ENCODE measurements around the gene PRPF40B.

PRPF40B gene

GRCh38 chr12:49661746-49662145, 38.4 kb downstream of the PRPF40B start:
- no peak for DNase-seq

DNA sequence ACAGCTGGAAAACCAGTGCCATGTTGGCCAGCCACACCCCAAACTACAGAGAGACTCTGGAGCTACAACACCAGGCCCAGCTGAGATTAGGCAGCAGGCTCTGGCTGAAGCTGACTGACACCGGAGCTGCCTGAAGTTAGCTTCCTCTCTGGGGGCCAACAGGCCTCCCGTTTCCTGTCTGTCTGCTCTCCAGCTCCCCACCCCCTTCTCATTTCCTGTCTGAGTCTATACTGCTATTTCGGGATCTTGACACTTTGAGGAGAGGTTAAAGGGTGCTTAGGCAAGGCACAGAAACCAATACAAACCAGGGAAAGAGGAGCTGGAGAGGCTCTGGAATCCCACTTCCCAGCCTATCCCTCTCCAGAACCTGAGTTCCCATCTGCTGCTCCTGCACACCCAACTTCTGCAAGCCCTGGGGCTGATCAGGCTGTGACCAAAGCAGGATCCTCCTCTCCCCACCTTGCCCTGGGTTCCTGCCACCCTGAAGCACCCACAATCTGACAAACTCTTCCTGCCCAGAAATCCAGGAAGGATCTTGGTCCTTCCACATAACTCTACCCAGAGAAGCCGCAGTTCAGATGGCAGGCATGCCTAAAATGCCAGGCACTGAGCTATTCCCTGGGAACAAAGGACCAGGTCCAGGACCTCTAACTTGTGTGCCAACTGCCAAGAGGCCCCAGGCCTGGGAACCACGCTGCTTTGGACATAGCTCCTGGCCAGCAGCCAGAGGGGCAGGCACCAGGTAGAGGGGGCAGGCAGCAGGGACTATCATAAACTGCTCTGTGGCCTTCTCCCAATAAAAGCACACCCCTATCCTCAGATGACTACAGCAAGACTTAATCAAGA, 39.9 kb downstream of the PRPF40B start:
- no peak for DNase-seq

DNA sequence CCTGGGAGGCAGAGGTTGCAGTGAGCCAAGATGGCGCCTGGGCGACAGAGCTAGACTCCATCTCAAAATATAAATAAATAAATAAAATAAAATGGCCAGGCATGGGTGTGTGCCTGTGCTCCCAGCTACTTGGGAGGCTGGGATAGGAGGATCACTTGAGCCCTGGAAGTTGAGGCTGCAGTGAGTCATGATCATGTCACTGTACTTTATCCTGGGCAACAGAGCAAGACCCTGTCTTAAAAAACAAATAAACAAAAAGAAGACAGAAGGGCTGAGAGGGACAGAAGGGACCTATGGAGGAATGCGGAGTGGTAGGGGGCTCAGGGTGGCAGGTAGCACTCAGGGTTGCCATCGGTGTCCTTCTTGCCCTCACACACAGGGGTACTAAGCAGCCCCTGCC, 40.8 kb downstream of the PRPF40B start:
- DNase-seq, result no peak

DNA sequence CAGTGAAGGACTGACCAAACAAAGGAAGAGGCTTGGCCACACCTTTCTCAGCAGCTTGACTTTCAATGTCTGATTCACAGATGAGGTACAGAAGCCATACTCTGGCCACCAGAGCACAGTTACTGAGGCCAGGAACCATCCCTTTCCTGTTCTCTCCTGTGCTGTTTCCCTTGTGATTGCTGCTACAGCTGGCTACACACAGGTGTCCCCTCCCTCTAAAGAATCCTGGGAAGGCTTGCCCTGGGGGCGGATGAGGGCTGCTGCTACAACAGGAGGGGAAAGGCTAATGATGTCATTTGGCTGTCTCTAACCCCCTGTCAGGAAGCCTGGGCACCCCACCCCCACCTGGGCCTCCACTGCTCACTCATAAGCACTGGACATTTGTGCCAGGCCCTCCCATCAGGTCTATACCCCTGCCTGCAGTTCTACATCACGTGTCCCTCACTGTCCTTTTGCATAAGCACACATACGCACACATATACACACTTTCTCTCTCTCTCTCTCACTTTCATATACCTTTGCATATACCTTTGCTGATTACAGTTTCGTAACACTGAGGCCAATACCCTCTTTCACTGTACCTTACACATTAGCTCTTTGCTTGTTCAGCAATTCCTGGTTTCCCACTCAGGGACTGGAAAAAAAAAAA, 41.4 kb downstream of the PRPF40B start:
- no peak for DNase-seq

DNA sequence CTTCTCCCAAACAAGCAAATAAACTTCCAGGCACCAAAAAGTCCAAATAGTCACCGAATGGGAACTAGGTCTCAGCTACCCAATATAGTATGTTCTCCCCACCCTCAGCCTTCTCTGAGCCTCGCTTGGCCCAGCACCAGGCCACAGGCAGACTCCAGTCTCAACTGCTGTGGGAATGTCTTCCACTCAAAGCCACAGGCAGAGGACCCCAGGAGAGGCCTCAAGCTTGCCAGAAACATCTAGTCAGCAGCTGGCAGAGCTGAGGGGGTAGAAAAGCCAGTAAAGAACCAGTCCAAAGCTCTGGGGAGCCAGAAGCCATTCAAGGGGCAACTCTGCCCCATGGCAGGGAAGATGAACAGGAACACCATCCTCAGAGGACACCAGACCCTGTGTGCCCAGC, 42.0 kb downstream of the PRPF40B start:
- no peak for DNase-seq

GRCh38 chr12:49666176-49666575, 42.8 kb downstream of the PRPF40B start:
- DNase-seq, result no peak

DNA sequence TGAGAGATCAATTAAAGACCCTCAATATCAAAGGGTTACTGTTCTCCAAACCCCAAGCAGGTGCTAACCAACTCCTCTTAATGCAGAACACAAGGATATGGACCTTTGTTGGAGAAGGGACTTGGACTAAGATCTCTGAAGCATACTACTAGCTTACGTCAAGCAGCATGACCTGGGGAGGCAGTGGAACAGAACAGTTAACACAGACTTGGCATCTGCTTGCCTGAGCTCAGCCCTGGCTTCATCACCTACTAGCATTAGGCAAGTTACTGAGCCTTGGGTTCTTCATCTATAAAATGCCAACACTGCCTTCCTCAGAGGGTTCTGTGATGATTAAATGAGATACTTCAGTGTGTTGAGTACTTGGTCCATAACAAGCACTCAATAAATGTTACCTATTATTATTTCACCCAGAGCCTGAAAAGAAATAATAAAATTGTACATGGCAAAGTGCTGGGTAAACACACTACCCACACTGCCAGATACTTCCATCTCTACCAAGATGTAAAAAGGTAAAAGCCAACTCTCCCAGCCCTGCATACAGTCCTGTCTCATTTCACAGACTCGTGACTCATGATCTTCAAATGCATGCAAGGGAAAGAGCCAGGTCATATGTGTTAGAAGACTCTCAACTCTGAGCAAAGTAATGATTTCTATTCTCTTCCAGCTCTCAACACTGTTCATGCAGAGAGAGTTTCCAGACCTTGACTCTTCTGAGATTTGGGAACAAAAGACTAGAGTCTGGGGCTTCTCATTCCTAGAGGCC, 44.1 kb downstream of the PRPF40B start:
- no peak for DNase-seq

- DNase-seq, result no peak
Measured at GRCh38 chr12:49669796-49670195, 46.4 kb downstream of the PRPF40B start.

- no peak for DNase-seq
Measured at GRCh38 chr12:49671031-49671765, 47.8 kb downstream of the PRPF40B start.

GRCh38 chr12:49672301-49673217, 49.2 kb downstream of the PRPF40B start:
- DNase-seq, result no peak

DNA sequence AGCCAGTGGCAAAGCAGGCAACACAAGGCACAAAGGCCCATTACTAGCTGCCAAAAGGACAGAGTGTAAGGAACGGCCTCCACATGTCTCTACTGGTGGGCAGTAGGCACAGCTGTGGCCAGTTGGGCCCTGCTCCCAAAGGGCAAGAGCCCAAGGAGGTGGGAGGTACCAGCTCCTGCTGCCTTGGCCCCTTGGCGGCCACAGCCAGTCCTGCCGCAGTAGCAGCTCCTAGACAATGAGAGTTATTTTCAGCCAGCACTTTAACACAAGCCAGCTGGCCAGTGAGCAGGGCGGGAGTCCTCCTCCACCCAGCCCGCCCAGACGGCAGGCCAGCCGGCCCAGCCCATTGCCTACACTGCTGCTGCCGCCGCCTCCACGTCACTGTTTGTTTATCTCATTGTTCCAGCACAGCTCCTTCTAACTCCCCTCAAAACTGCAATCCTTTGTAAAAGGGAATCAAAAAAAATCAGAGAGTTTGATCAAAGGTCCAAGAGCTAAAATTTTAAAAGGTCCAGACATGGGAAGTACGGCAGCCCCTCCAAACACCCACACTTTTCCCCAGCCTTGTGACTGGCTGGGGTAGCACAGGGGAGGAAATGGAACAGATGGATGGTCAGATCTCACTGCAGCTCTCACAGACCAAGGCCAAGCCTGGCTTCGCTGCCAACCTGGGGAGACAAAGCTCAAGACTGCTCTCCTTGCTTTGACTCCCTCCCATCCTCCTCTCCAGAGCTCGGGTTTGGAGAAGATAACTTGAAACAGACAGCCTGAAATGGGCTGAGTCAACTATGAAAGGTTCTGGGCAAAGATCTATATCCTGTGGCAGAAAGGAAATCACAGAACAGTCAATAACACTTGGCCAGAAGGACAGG, 50.3 kb downstream of the PRPF40B start:
- peak; percentile 73 to 96 for DNase-seq

DNA sequence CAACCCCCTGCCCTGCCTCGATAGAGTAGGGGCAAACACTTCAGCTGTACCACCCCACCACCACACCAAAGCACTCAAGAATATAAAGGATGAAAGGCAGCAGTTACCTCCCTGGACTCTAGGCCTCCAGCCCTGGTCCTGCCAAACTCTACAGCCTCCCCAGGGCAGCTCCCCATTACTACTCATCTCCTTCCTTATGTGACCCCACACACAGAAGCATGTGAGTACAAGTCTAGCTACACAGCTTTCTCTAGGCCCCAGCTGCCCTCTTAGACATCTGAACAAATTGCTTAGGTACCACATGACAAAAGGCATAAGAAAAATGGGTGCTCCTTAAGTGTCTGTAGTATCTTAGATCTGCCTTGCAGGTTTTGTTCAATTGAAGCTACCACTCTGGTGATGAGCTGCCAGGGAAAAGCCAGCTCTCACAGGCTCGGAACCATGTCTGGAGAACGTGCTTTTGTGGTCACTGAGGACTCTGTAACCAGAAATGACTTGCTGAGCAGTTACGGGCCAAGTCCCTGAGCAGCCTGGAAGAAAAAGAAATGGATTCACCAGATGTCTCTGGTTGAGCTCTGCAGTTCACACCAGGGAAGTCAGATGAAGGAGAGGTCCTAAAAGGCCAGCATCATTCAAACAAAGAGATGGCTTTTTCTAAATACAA, 51.1 kb downstream of the PRPF40B start:
- no peak for DNase-seq

GRCh38 chr12:49675137-49675536, 51.8 kb downstream of the PRPF40B start:
- DNase-seq, result no peak

DNA sequence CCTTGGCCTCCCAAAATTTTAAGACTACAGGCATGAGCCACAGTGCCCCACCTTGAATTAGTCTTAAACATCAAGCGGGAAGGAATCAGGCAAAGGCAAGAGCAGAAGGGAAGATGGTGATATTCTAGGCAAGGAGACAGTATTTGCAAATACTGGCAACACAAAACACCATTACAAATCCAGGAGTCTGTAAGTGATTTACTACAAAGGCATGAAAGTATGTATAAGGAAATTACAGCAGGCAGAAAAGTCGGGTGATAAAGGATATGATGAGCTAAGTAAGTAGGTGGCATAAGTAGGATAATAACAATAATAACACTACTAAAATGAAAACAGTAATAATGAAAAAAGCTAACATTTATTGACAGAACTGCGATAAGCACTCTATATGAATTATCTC, 55.4 kb downstream of the PRPF40B start:
- DNase-seq, result no peak

DNA sequence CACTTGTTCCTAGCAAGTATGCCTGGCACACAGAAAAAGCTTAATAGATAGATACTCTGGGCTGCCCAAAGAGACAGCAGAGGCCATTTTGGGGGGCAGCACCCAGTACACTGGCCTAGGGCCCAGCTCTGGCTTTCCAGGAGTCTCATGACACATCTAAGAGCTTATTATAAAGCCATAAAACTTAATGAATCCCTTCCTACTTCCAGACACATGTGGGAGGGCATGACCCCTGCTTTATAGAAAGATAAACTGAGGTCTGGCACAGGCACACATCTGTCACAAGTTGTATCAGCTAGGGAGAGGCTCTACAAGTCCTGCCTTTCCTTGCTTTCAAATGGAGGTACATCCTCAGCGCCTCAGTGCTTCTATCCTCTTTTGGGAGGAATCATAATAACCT, 56.7 kb downstream of the PRPF40B start:
- DNase-seq, result no peak

DNA sequence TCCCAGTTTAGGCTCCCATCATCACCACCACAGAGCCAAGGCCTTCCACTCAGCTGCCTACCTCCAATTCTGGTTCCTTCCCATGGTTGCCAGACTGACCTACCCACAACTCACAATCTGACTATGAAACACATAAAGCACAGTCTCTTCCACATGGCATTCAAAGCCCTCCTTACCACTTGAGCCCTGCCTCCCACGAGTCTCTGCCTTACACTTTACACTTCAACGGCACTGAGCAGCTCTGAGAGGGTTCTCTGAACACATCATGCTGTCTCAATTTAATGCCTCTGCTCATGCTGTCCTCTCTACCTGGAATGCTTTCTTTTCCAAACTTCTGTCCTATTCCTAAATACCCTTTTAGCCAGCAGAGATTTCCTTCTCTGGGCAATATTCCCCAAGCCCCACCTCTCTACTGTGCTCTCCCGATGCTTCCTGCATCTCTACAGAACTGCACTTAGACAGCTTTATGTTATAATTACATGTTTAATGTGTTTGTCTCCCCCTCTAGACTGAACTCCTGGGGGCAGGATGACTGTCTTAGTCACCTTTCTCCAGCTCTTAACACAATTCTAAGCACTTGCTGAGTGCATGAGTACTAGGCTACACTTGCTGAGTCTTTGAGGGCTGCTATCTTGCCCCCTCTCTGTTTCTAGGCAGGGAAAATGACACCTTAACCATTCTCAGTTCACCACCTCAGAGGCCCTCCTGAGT, 60.4 kb downstream of the PRPF40B start:
- no peak for DNase-seq

GRCh38 chr12:49684310-49684854, 61.0 kb downstream of the PRPF40B start:
- DNase-seq, result no peak

GRCh38 chr12:49687941-49688340, 64.6 kb downstream of the PRPF40B start:
- no peak for DNase-seq

DNA sequence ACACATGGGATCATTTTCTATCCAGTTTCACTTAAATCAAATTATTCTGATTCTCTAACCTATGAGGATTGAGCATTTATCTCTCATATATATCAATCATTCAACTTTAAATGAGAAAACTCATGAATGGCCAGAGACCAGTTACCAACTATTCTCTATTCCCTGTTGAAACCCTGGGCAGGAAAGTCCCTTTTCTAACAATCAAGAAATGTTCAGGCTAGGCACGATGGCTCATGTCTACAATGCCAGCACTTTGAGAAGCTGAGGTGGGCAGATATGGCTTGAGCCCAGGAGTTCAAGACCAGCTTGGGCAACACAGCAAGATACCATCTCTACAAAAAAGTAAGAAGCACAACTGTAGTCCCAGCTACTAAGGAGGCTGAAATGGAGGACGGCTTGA, 65.9 kb downstream of the PRPF40B start:
- no peak for DNase-seq
